Tibial artery (tissue), 4 donors: Measurements from ENCODE around the gene METTL14.

Experiments used
- DNase-seq, 2 donors: peaks; one replicate each; pipeline ENCODE4 v3.0.0-alpha.2; 2019
- H3K27ac ChIP-seq, 2 donors: fragments of 200-600 bp; sonication (generic) in 1 of 2; 1 replicate in 1 of 2; 2 replicates in 1 of 2; pipeline ENCODE4 v1.5.1; 2018 to 2019; ENCODE audit warnings: mild to moderate bottlenecking in 1 of 2
- H3K27me3 ChIP-seq, 2 donors: fragments of 200-600 bp; sonication (generic) in 1 of 2; one replicate each; pipeline versions ENCODE4 v1.5.1 to v1.6.0; 2016 to 2019
- H3K36me3 ChIP-seq, 3 donors: fragments of 200-600 bp; sonication (generic) in 2 of 3; one replicate each; pipeline ENCODE4 v1.5.1; 2016 to 2019; ENCODE audit warnings: mild to moderate bottlenecking in 2 of 3
- H3K4me1 ChIP-seq, 4 donors: fragments of 200-600 bp; sonication (generic) in 2 of 4; 1 replicate in 3 of 4; 2 replicates in 1 of 4; pipeline ENCODE4 v1.5.1; 2016 to 2019
- H3K4me3 ChIP-seq, 2 donors: fragments of 200-600 bp; sonication (generic) in 1 of 2; 1 replicate in 1 of 2; 2 replicates in 1 of 2; pipeline ENCODE4 v1.5.1; 2018 to 2019; ENCODE audit warnings: mild to moderate bottlenecking in 2 of 2
- H3K9me3 ChIP-seq, 3 donors: fragments of 200-600 bp; sonication (generic) in 1 of 3; one replicate each; pipeline ENCODE4 v1.5.1; 2016 to 2019
- CTCF ChIP-seq, 2 experiments: fragments of 200-600 bp in 1 of 2; fragments of 450-650 bp in 1 of 2; IDR thresholded peaks; one replicate each; pipeline ENCODE4 v1.5.1; 2017 to 2019; ENCODE audit warnings: antibody characterized with exemption in 2 of 2, mild to moderate bottlenecking in 1 of 2, moderate library complexity in 1 of 2
- intact Hi-C: fragments of 100-400 bp; cut with DNase I; formaldehyde crosslinking; loops from one replicate; pipeline ENCODE4 v1.15.0; 2023; ENCODE audit warnings: low total_unique reads

The METTL14 gene

GRCh38 chr4:118729287-118730286, 44.4 kb downstream of the METTL14 start:
- Histone ChIP-seq H3K36me3 (peaks cover 32 to 94% (median 83%) of the 10 kb centered on the region in 3 donors), H3K9me3 (no peaks in the 10 kb centered on the region), H3K4me1 (no peaks in the 10 kb centered on the region), H3K27me3 (no peaks in the 10 kb centered on the region), H3K4me3 (no peak overlapping the region), H3K27ac (no peak overlapping the region)
- DNase-seq = no peak
- intact Hi-C loops = loop anchor here (10.0 kb wide), 1 partner anchor 555 kb away; no protein-coding TSS in a partner anchor
- no peak for TF ChIP-seq CTCF (IDR thresholded peaks at IDR 0.05)

- Histone ChIP-seq H3K27ac (no peak overlapping the region), H3K9me3 (no peaks in the 10 kb centered on the region), H3K4me1 (peaks cover 0 to 7% (median 0%) of the 10 kb centered on the region in 4 donors), H3K4me3 (no peak overlapping the region), H3K27me3 (no peaks in the 10 kb centered on the region), H3K36me3 (peaks cover 32 to 85% (median 72%) of the 10 kb centered on the region in 3 donors)
- no peak for TF ChIP-seq CTCF (IDR thresholded peaks at IDR 0.05)
- intact Hi-C loops = loop anchor here (10.0 kb wide), 1 partner anchor 554 kb away; no protein-coding TSS in a partner anchor
- no peak for DNase-seq
Observed at GRCh38 chr4:118730683-118731082, 45.5 kb downstream of the METTL14 start.

GRCh38 chr4:118732591-118733330, 47.6 kb downstream of the METTL14 start:
- DNase-seq = no peak
- Histone ChIP-seq H3K4me1 (peaks cover 0 to 7% (median 0%) of the 10 kb centered on the region in 4 donors), H3K9me3 (no peaks in the 10 kb centered on the region), H3K4me3 (no peak overlapping the region), H3K27ac (no peak overlapping the region), H3K36me3 (peaks cover 36 to 85% (median 71%) of the 10 kb centered on the region in 3 donors), H3K27me3 (no peaks in the 10 kb centered on the region)
- TF ChIP-seq CTCF (IDR thresholded peaks at IDR 0.05) = no peak
- intact Hi-C loops = loop anchor here (10.0 kb wide), 1 partner anchor 552 kb away; no protein-coding TSS in a partner anchor

- Histone ChIP-seq H3K9me3 (no peaks in the 10 kb centered on the region), H3K4me1 (peaks cover 0 to 7% (median 0%) of the 10 kb centered on the region in 4 donors), H3K27ac (peak overlapping the region; percentile 6 to 13), H3K27me3 (no peaks in the 10 kb centered on the region), H3K36me3 (peaks cover 24 to 89% (median 69%) of the 10 kb centered on the region in 3 donors), H3K4me3 (no peak overlapping the region)
- intact Hi-C loops = loop anchor here (10.0 kb wide), 1 partner anchor 550 kb away; no protein-coding TSS in a partner anchor
- TF ChIP-seq CTCF (IDR thresholded peaks at IDR 0.05) = no peak
- DNase-seq = no peak
Observed at GRCh38 chr4:118734491-118735205, 49.5 kb downstream of the METTL14 start.

- peaks cover 22 to 76% (median 57%) of the 10 kb centered on the region in 3 donors for H3K36me3 ChIP-seq
- no peak for TF ChIP-seq CTCF (IDR thresholded peaks at IDR 0.05)
- intact Hi-C loops = loop anchor here (10.0 kb wide), 1 partner anchor 548 kb away; no protein-coding TSS in a partner anchor
Observed at GRCh38 chr4:118736900-118737299, 51.7 kb downstream of the METTL14 start.

More at GRCh38 chr4:118736900-118737299, 51.7 kb downstream of the METTL14 start:
- Histone ChIP-seq H3K9me3 (no peaks in the 10 kb centered on the region), H3K4me3 (no peak overlapping the region), H3K4me1 (peaks cover 0 to 16% (median 5%) of the 10 kb centered on the region in 4 donors), H3K27me3 (no peaks in the 10 kb centered on the region), H3K27ac (no peak overlapping the region)
- no peak for DNase-seq
